ENCODE results near the gene GTSE1.

GTSE1 gene

DNA sequence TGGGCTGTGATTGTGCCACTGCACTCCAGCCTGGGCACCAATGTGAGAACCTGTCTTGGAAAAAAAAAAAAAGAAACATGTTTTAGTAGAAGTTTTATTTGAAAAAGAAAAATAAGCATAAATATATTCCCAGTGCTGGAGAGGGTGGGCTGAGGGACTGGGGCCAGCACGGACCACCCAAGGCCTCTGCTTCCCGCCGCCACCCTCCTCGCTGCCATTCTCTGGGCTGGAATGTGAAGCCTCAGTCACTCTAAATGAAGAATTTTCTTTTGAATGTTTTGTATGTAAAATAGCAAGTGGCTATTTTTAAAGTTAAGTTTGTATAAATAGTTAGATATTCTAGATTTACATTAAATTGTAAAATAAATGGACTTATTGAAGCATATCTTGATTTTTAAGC is 33.8 kb downstream of the GTSE1 start:
- no peak for DNase-seq

DNA sequence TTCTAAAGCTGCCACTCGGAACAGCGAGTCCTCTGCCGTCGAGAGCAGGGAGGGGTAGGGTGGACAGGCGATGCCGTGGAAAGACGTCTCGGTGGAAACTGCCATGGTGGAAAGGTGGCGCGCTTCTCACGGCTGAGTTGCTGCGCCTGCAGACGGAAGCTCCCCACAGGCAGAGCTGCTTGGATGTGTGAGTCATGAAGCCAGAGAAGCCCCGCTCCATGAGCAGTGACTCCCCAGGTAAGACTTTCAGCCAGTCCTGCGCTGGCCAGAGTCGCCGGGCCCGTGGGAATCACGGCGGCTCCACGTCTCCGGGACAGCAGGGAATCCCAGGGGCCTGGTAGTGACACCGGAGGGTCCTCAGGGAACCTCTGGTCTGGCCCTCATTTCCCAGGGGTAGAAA is 34.8 kb downstream of the GTSE1 start:
- no peak for DNase-seq

DNA sequence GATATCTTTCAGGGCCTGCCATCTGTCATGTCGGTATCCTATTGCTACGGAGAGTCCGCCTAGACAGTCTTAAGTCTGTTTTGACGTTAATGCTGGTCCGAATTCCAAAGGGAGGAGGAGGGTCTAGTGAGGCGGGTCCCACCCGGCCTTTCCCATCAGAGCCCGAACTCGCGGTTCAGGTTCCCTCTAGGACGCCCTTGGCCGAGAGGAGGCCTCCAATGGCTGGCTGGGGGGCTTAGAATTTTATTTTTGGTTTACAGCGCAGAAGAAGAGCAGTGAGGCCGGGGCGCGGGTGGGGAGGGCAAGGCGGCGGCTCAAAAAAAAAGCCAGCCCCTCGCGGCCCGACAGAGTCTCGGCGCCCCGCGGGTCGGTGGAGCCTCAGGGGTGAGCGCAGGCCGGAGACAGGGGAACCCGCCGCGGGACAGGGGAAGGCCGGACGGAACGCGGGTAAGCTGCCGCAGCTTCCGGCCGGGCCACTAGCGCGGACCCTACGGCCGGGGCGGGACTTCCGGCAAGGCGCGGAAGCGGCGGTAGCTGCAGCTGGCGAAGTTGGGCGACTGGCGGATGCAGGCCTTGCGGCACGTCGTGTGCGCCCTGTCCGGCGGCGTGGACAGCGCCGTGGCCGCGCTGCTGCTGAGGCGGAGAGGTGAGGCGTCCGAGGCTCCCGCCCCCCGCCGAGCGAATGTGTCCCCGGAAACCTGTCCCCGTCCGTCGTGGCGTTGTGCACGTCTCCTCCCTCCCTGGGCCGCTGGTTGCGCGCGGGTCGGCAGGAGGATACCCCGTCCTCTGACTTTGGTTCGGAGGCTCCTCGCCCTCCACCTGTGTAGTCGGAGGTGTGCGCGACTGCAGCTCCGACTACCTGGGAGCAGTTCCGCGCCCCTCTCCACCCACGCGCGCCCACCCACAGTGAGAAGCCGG is 38.8 kb downstream of the GTSE1 start, which contains the start of gene TRMU:
TRMU (plus strand) TSS at position 514 of the 918 bp plus-strand sequence; CDS start at position 565, 51 bp downstream.
- peak; percentile 50 to 86 for DNase-seq

DNA sequence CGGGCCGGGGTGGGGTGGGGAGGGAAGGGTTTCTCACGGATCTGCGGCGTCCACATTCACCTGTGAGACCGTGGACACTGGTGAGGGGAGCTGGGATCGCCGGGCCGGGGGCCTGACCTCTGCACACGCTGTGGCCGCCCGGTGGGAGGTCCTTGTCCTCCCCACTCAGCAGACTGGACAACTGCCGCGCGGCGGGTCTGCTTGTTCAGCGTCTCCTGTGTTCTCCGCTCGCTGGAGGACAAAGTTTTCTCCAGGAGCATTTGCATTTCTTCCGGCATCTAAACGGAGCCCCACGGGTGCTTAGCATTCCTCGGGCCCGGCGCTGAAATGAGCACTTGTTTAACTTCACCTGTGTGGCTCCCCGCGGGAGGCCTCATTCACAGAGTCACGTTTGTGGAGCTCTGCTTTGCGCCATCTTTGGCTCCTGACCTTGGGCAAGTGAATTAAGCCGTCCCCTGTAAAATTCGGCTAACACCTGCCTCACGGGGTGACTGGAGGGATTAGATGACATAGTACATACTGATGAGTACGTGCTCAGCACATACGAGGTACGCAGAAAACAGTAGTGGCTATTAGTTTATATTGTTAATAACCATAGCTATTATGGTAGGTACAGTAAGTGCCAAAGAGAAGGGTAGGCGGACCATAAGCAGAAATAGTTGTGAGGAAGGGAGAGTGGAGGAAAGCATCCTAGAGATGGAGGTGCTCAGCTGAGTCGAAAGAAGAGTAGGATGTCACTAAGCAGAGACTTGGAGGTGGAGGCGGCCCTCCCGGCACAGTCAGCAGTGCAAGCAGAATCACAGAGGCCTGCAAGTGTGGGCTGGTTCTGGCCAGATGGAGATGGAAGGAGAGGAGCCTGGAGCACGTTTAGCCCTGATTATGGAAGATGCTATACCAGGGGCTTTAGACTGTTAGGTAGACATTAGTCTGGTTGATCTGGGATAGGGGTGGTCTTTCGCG is 39.7 kb downstream of the GTSE1 start:
- peak in 1 of 2 experiments; percentile 29 for DNase-seq

DNA sequence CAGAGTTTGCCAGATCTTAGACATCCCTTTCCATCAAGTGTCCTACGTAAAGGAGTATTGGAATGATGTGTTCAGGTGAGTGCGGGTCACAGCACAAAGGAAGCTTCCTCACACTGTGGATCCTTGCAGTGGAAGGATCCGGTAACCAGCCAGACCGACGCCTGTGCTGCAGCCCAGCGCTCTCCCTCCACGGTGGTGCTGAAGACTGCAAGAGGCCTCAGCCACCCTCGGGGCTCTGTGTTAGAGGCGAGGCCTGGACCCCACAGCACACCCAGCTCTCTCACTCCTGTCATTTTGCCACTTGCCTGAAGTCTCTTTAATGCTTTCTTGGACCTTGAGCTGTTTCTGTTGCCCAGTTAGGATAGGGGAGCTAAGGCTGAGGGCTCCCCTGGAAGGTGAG is 41.2 kb downstream of the GTSE1 start:
- DNase-seq: no peak

DNA sequence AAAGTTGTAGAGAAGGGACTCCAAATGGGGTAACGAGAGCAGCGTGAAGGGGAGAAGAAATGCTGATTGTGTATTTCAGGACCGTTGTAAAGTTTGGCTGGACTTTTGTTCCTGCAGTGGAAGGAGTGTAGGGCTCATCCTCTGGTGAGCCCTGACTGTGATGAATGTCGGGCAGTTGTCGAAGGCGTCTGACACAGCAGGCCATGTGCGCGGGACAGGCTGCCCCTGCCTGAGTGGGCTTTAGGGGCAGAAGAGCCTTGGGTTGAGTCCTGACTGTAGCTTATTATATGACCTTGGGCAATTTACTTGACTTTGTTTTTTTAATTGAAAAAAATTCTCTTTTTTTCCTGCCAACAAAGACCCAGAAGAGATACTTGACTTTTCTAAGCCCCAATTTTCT is 42.0 kb downstream of the GTSE1 start:
- DNase-seq: no peak

DNA sequence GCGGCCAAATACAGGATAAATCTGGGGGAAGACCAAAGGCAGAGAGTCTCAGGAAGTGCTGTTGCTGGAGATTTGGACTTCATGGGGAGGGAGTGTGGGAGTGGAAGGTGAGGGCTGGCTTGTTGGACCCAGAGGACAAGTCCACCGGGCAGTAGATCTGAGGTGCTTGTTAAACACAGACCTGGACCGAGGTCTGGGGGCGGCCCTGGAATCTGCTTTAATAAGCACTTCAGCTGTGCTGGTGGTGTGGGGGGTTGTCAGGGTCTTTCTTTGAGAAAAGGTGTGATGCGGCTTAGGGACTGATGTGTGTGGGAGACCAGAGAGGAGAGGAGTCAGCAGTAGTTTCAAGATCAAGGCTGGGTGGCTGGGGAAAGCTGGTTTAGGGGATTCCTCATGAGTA is 43.3 kb downstream of the GTSE1 start:
- DNase-seq: no peak

DNA sequence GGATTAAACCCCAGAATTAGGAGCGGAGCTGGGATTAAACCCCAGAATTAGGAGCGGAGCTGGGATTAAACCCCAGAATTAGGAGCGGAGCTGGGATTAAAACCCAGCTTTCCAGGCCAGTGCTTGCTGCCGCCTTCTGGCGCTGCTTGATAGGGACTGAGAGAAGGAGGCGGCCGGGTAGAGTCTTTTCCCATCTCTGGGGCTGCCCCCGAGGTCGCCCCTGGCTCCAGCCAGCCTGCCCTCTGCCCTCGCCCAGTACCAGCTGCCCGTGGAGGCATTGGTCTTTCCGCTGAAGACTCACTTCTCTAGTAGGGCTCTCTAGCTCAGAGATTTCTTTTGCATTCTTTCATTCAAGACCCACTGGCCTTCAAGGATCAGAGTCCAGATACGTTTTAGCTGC is 44.0 kb downstream of the GTSE1 start:
- no peak for DNase-seq

DNA sequence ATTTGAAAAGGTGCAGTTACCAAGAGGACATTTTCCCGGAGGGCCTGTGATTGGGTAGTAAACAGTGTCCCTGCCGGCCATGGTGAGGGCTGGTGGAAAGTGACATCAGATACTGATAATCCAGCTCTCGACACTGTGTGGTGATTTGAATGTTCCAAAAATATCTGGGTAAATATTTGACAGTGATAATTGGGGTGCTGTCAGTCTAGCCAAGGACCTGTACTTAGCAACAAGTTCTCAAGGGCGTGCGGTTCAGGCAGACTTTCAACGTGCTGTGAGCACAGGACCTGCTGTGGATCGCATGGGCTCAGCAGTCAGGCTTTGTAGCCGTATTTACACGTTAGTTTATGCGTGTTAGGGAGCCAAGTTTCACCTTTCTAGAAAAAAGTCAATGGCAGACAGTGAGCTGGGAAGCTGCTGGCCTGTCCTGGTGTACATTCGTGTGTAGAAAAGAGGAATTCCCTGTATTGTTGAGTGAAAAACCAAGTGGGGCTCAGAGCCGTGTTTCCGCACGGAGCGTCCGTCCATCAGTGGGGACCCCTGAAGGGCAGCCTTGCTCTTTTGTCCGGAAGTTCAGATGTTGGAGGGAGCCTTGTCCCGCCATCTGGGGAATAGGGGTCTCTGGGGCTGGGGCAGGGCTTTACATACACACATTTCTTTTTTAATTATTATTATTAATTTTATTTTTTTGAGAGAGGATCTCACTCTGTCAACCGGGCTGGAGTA is 50.2 kb downstream of the GTSE1 start:
- no peak for DNase-seq

DNA sequence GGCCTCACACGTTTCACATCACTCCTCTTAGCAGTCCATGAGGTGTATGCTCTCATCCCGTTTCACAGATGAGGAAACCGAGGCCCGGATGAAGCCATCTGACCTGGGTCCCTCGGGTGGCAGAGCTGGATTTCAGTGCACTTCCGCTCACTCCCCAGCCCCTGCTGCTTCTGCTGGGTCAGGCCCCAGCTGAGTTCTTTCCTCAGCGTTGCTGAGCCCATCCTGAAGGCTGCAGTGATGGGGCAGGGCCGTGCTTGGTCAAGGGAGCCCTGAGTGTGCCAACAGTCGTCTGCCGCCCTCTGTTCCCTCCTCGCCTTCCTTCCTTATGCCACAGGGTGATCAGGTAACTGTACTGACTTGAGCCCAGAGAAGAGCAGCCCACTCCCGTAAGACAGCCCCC is 51.0 kb downstream of the GTSE1 start:
- DNase-seq: no peak

DNA sequence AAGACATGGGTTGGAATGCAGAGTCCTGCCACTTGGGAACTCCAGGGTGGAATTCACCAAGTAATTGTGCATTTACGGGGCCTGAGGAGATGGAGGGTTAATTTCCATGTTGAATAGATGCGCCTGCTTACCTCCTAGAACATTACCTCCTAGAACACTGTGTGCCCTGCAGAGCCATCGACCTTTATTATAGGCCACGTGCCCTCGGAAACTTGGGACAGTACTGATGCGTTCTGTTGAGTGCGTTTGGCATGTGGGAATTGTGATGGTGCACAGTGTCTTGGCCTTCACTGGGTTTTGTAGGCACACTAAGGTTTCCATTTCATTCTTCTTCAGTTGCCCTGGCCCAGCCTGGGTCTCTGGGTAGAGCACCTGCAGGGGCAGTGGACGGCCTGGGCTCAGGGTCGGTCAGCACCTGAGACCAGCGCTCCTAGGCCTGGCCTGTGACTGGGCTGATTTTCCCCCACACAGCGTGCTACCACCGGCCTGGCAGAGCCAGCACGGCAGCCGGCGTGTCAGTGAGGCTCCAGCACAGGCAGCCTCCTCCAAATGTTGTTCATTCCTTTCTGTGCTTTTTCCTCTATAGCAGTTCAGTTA is 51.5 kb downstream of the GTSE1 start:
- DNase-seq: no peak

DNA sequence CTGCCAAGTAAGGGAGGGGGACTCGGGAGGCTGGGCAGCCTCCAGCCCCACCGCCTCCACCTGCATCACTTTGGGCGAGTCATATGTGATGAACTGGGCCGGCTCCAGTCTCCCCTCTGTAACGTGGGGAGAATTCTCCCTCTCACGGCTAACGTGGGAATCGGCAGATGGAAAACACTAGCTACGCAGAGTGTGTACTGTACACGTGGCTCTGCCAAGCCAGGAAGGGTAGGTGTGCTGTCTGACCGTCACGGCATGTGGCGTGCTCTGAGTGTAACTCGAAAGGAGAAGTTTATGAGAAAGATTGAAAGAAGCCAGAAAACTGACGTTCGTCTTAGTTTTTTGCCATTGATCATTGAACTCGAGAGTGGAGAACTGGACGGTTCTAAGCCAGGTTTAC is 52.6 kb downstream of the GTSE1 start:
- no peak for DNase-seq

DNA sequence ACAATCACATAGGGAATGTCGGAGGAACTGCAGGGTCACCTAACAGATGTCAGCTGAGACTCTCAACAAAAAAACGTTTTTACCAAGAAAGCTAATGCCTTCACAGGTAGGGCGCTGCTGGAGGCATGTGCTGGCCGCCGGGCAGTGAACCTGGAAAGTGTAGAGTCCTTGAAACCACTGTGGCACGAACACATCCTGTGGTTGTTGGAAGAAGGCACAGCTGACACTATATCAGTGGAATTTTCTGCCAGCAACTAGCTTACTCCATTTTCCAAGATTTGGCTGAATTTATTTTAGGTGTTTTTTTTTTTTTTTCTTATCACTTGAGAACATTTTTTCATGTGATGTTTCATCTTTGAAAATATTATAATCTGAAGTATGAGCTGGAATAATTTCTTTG is 53.0 kb downstream of the GTSE1 start:
- DNase-seq: no peak

DNA sequence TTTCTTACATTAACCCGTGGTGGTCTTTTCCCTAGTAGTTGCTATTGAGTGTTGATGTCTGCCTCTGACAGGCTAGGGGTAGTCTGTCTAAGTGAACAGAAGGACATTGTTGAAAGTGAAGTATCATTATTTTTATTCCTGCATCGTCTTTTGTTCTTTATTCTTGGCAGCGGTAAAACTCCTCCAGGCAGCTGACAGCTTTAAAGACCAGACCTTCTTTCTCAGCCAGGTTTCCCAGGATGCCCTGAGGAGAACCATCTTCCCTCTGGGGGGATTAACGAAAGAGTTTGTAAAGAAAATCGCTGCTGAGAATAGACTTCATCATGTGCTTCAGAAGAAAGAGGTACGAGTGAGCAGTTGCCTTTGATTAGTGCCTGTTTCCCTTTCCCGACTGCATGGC is 53.5 kb downstream of the GTSE1 start:
- DNase-seq: no peak

DNA sequence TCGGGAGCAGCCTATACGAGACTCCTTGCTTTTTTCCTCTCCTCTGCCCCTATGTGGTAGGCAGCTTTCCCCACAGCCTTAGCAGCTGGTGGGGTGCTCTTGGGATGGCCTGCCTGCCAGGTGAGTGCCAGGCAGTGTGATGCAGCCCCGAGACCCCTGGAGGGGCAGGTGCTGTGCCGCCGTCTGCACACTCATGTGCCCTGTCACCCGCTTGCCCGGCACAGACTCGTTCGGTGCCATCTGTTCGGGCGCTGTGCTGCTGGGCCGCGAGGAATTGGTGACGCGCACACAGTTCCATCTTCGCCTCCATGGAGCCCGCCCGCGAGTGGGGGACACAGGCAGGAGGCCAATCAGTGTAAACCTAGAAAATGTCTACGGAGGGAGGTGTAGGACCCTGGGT is 54.0 kb downstream of the GTSE1 start:
- no peak for DNase-seq

DNA sequence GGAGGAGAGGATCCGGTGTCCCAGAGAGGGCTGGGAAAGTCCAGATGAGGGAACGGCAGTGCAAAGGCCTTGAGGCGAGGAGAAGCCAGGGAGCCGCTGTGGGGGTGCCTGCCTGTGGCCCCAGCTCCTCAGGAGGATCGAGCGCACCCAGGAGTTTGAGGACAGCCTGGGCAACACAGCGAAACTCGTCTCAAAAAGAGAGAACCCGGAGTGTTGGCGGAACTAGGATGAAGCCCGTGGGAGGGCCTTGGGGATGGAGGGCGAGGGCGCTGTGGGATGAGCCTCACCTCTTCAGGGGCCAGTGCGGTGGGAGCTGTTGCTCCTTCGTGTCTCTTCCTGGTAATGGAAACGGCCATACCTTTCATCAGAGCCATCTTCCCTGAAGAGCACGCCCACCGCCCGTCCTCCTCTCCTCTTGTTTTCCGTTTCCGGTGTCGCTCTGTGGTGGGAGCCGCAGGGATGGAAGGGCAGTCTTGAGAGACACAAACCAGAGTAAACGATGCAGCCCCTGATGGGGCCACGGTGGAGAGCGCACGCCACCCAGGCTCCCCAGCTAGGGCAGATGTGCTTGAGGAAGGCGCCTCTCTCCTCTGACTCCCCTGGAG is 54.6 kb downstream of the GTSE1 start:
- no peak for DNase-seq

DNA sequence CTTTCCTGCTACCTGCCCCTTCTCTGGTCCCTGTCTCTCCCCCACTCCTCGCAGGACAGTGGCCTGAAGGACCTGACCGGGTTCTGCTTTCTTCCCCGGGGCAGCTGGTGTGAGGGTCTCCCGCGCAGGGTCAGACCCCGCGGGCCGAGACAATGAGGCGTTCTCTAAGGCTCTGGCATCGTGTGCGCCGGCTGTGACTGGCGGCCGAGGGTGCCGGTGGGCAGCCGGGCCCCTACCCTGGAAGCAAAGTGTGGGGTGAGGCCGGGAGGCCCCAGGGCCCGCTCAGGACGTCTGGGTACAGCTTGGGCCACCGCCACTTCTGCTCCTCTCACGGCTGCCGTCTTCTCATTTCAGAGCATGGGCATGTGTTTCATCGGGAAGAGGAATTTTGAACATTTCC is 55.1 kb downstream of the GTSE1 start:
- no peak for DNase-seq

DNA sequence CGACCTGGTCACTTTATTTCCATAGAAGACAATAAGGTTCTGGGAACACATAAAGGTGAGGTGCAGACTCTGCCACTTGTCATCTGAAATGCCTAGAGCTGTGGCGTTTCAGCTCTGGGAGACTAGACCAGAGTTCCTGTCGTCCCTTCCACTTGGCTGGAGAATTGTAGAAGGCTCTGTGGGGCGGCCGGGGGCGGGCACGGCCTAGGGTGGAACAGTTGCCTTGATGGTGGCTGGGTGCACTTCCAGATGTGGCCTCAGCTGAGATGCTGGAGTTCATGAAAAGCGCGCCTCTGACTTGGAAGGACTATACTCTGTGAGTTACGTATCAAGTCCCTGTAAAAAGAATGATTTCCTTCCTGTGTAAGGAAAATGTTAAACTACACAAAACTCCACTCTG is 55.6 kb downstream of the GTSE1 start:
- DNase-seq: no peak

DNA sequence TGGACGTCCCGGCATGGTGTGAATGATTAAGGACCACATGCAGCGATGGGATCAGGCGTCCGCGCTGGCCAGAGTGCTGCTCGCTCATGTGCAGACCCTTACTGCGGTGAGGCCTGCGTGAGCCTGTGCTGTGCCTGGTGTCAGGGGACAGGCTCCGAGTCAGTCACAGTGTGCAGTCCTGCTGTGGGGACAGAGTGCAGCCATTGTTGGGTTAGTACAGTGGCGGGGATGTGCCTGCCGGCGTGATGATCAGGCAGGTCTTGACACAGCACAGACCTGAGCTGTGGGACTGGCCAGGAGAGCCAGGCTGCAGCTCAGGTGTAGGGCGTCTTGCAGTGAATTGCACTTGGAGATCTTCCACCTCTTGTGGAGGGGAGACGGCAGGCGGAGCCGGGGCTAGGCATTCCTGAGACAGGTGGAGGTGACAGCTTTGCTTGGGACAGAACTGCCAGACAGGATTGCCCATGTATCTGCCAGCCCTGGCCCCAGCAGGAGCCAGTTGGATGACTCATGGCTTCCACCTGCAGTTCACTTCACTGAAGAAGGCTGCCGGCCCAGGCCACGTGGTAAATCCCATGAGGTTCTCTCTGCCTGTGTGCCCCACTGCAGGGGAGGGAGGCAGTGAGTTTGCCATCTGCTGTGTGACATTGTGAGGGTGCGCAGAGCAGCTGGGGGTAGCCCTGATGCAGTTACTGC is 56.2 kb downstream of the GTSE1 start:
- DNase-seq: peak; percentile 79 to 97

DNA sequence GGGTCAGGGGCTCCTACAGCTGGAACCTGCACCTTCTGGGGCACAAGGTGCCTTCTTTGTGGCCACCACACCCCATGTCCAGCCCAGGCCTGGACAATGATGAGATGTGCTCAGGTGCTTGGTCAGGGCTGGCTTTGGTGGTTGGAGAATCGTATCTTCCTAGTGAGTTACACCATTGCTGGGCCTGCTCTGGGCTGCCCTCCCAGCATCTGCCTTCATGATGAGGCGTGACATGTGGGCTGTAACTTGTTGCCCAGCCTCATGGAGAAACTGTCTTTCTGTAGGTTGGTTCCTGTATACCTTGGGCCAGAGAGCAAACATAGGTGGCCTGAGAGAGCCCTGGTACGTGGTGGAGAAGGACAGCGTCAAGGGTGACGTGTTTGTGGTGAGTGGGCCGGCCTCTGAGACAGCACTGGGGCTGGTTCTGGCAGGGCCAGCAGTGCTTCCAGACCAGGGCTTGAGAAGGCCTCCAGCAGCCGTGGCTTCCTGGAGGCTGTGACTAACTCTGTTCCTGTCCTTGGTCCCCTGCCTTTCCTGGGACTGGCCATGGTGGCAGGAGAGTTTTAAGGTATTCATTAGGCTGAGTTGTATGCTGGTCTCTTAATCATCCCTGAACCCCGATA is 56.9 kb downstream of the GTSE1 start:
- no peak for DNase-seq

Measured in NCI-H524 (cell line).